AG09309 (cell line): Measurements from ENCODE around the gene NADK.

Experiments
- DNase-seq: peaks from one replicate; pipeline ENCODE4 v3.0.0-alpha.2; 2010; ENCODE audit warnings: low read depth
- H3K4me3 ChIP-seq: 2 replicates; pipeline ENCODE4 v1.5.1; 2011; ENCODE audit warnings: mild to moderate bottlenecking, low read depth, low read length, moderate library complexity; ENCODE audit not compliant: control insufficient read depth
- CTCF ChIP-seq: IDR thresholded peaks from 2 replicates; pipeline ENCODE4 v1.5.1; 2011; ENCODE audit warnings: mild to moderate bottlenecking, low read depth, low read length, inconsistent platforms; ENCODE audit not compliant: insufficient read depth, control insufficient read depth; ENCODE audit errors: missing control alignments

The NADK gene

GRCh38 chr1:1781526-1781903, 3.2 kb upstream of the NADK start:
- no peak for DNase-seq
- no peak overlapping the region for H3K4me3 ChIP-seq
- TF ChIP-seq CTCF: no peak

GRCh38 chr1:1780598-1781525, 2.6 kb upstream of the NADK start:
- no peak for TF ChIP-seq CTCF
- H3K4me3 ChIP-seq: no peak overlapping the region
- no peak for DNase-seq

- peak; percentile 11 for DNase-seq
- no peak overlapping the region for H3K4me3 ChIP-seq
- TF ChIP-seq CTCF: no peak
Observed at GRCh38 chr1:1779691-1780597, 1.7 kb upstream of the NADK start.

- DNase-seq: no peak
- no peak for TF ChIP-seq CTCF
- H3K4me3 ChIP-seq: no peak overlapping the region
Observed at GRCh38 chr1:1779320-1779675, 1.0 kb upstream of the NADK start.

GRCh38 chr1:1778663-1779319, 521 bp upstream of the NADK start:
- peak overlapping the region; percentile 68 for H3K4me3 ChIP-seq
- TF ChIP-seq CTCF: no peak
- DNase-seq: no peak

- TF ChIP-seq CTCF: no peak
- H3K4me3 ChIP-seq: peak overlapping the region; percentile 68
- DNase-seq: no peak
Observed at GRCh38 chr1:1777583-1777899, 729 bp downstream of the NADK start.
